ENCODE measurements around the gene CABLES1. TPM values are rescaled to one million over a fixed set of nuclear protein-coding genes. Genes with fewer than 3 reads are reported as not detected.

The CABLES1 gene
- total and polyA plus RNA-seq, 2 experiments from 2014 or later = 7.2 to 10.8 TPM

GRCh38 chr18:23277399-23277798 is 142.1 kb downstream of the CABLES1 start:
- TF ChIP-seq EZH2phosphoT487 (IDR thresholded peaks at IDR 0.05; ENCODE audit: low read depth, severe bottlenecking, unreplicated experiment) (no peak), CTCF (IDR thresholded peaks at IDR 0.05; ENCODE audit: poor library complexity) (no peak), EZH2 (IDR thresholded peaks at IDR 0.05; ENCODE audit: borderline replicate concordance) (no peak)
- H3K27ac ChIP-seq = no peak overlapping the region
- no peaks in the 10 kb centered on the region for H3K27me3 ChIP-seq
- H2AFZ ChIP-seq = no peak overlapping the region
- no peaks in the 10 kb centered on the region for H3K9me2 ChIP-seq (replicated peaks; ENCODE audit: insufficient read depth)
- H3K36me3 ChIP-seq (replicated peaks; ENCODE audit: insufficient read depth, low read depth) = no peaks in the 10 kb centered on the region
- no peaks in the 10 kb centered on the region for H3K79me2 ChIP-seq
- no peaks in the 10 kb centered on the region for H3K9me3 ChIP-seq (ENCODE audit: low read depth)
- no peak for DNase-seq (ENCODE audit: low spot score)
- no peak overlapping the region for H3K4me3 ChIP-seq
- no peak overlapping the region for H3K4me2 ChIP-seq
- peaks cover 8% of the 10 kb centered on the region for H3K4me1 ChIP-seq (ENCODE audit: insufficient read depth)
- H4K20me1 ChIP-seq (ENCODE audit: insufficient read depth, poor library complexity, severe bottlenecking) = no peaks in the 10 kb centered on the region

GRCh38 chr18:23279931-23280330 is 144.6 kb downstream of the CABLES1 start:
- Histone ChIP-seq H4K20me1 (ENCODE audit: insufficient read depth, poor library complexity, severe bottlenecking) (no peaks in the 10 kb centered on the region), H2AFZ (no peak overlapping the region), H3K4me2 (no peak overlapping the region), H3K4me3 (no peak overlapping the region), H3K27ac (no peak overlapping the region), H3K36me3 (replicated peaks; ENCODE audit: insufficient read depth, low read depth) (no peaks in the 10 kb centered on the region), H3K4me1 (ENCODE audit: insufficient read depth) (peaks cover 8% of the 10 kb centered on the region), H3K27me3 (no peaks in the 10 kb centered on the region), H3K9me2 (replicated peaks; ENCODE audit: insufficient read depth) (no peaks in the 10 kb centered on the region), H3K79me2 (no peaks in the 10 kb centered on the region), H3K9me3 (ENCODE audit: low read depth) (no peaks in the 10 kb centered on the region)
- TF ChIP-seq EZH2 (IDR thresholded peaks at IDR 0.05; ENCODE audit: borderline replicate concordance) (no peak), CTCF (IDR thresholded peaks at IDR 0.05; ENCODE audit: poor library complexity) (no peak), EZH2phosphoT487 (IDR thresholded peaks at IDR 0.05; ENCODE audit: low read depth, severe bottlenecking, unreplicated experiment) (no peak)
- DNase-seq (ENCODE audit: low spot score) = no peak
- WGBS (ENCODE audit: low lambda C conversion rate, missing lambda C conversion rate) = 92% methylated on average over 12 of the region's 12 CpGs

- Histone ChIP-seq H3K4me3 (no peak overlapping the region), H3K36me3 (replicated peaks; ENCODE audit: insufficient read depth, low read depth) (no peaks in the 10 kb centered on the region), H3K4me2 (no peak overlapping the region), H4K20me1 (ENCODE audit: insufficient read depth, poor library complexity, severe bottlenecking) (no peaks in the 10 kb centered on the region), H2AFZ (no peak overlapping the region), H3K79me2 (no peaks in the 10 kb centered on the region), H3K27me3 (no peaks in the 10 kb centered on the region), H3K27ac (no peak overlapping the region), H3K4me1 (ENCODE audit: insufficient read depth) (peaks cover 8% of the 10 kb centered on the region), H3K9me2 (replicated peaks; ENCODE audit: insufficient read depth) (no peaks in the 10 kb centered on the region), H3K9me3 (ENCODE audit: low read depth) (no peaks in the 10 kb centered on the region)
- TF ChIP-seq EZH2 (IDR thresholded peaks at IDR 0.05; ENCODE audit: borderline replicate concordance) = no peak
- TF ChIP-seq CTCF (IDR thresholded peaks at IDR 0.05; ENCODE audit: poor library complexity) = no peak
- TF ChIP-seq EZH2phosphoT487 (IDR thresholded peaks at IDR 0.05; ENCODE audit: low read depth, severe bottlenecking, unreplicated experiment) = no peak
- 90% methylated on average over 5 of the region's 5 CpGs for WGBS (ENCODE audit: low lambda C conversion rate, missing lambda C conversion rate)
- DNase-seq (ENCODE audit: low spot score) = no peak
These were observed 145.6 kb downstream of the CABLES1 start for GRCh38 chr18:23280844-23281243.
